Trophoblast cell (in vitro differentiated cells and primary cell): ENCODE results near the gene VSIG10L2.

Source experiments
- DNase-seq, 2 donors: peaks; one replicate each; pipeline ENCODE4 v3.0.0-alpha.2; 2016
- H2AFZ ChIP-seq: 2 replicates; pipeline ENCODE4 v1.6.1; 2013; ENCODE audit warnings: low read length, moderate library complexity, mild to moderate bottlenecking; ENCODE audit not compliant: insufficient read depth, poor library complexity
- H2AK5ac ChIP-seq: 2 replicates; pipeline ENCODE4 v1.6.1; 2013; ENCODE audit warnings: mild to moderate bottlenecking, low read length
- H2BK120ac ChIP-seq: 2 replicates; pipeline ENCODE4 v1.6.1; 2013; ENCODE audit warnings: low read length, mild to moderate bottlenecking, moderate library complexity; ENCODE audit not compliant: insufficient read depth, poor library complexity
- H2BK12ac ChIP-seq: 2 replicates; pipeline ENCODE4 v1.6.1; 2013; ENCODE audit warnings: mild to moderate bottlenecking, low read length, moderate library complexity
- H2BK5ac ChIP-seq: 2 replicates; pipeline ENCODE4 v1.6.1; 2013; ENCODE audit warnings: low read length, low read depth, moderate library complexity, mild to moderate bottlenecking; ENCODE audit not compliant: poor library complexity
- H3K14ac ChIP-seq: 2 replicates; pipeline ENCODE4 v1.6.1; 2013; ENCODE audit warnings: mild to moderate bottlenecking, low read length
- H3K18ac ChIP-seq: 2 replicates; pipeline ENCODE4 v1.6.1; 2013; ENCODE audit warnings: mild to moderate bottlenecking, low read length
- H3K23ac ChIP-seq: 2 replicates; pipeline ENCODE4 v1.6.1; 2013; ENCODE audit warnings: low read length
- H3K27ac ChIP-seq: 2 replicates; pipeline ENCODE4 v1.5.1; 2013; ENCODE audit warnings: low read depth, mild to moderate bottlenecking, inconsistent platforms, low read length, moderate library complexity
- H3K27me3 ChIP-seq: 2 replicates; pipeline ENCODE4 v1.6.1; 2013; ENCODE audit warnings: inconsistent platforms, mild to moderate bottlenecking, low read length, moderate library complexity; ENCODE audit not compliant: insufficient read depth
- H3K36me3 ChIP-seq, 2 experiments: 1 replicate in 1 of 2; 2 replicates in 1 of 2; pipeline ENCODE4 v1.6.1; 2013; ENCODE audit warnings: low read length in 2 of 2, mild to moderate bottlenecking in 2 of 2, moderate library complexity in 1 of 2; ENCODE audit not compliant: insufficient read depth in 2 of 2, control insufficient read depth in 1 of 2
- H3K4ac ChIP-seq: 2 replicates; pipeline ENCODE4 v1.6.1; 2013; ENCODE audit warnings: low read depth, mild to moderate bottlenecking, low read length, moderate library complexity
- H3K4me1 ChIP-seq, 2 experiments: 1 replicate in 1 of 2; 2 replicates in 1 of 2; pipeline ENCODE4 v1.6.1; 2013; ENCODE audit warnings: low read length in 2 of 2, mild to moderate bottlenecking in 2 of 2, moderate library complexity in 1 of 2; ENCODE audit not compliant: insufficient read depth in 2 of 2, control insufficient read depth in 1 of 2
- H3K4me2 ChIP-seq: 2 replicates; pipeline ENCODE4 v1.6.1; 2013; ENCODE audit warnings: inconsistent platforms, mild to moderate bottlenecking, low read length, moderate library complexity
- H3K4me3 ChIP-seq: 2 replicates; pipeline ENCODE4 v1.5.1; 2013; ENCODE audit warnings: mild to moderate bottlenecking, low read depth, low read length, inconsistent platforms
- H3K79me1 ChIP-seq: one replicate; pipeline ENCODE4 v1.6.1; 2013; ENCODE audit warnings: low read length
- H3K79me2 ChIP-seq: 2 replicates; pipeline ENCODE4 v1.6.1; 2013; ENCODE audit warnings: low read length, mild to moderate bottlenecking; ENCODE audit not compliant: control insufficient read depth, insufficient read depth, poor library complexity
- H3K9ac ChIP-seq: 2 replicates; pipeline ENCODE4 v1.6.1; 2013; ENCODE audit warnings: mild to moderate bottlenecking, low read length
- H3K9me3 ChIP-seq: 2 replicates; pipeline ENCODE4 v1.6.1; 2013; ENCODE audit warnings: low read depth, mild to moderate bottlenecking, control low read depth, inconsistent platforms, low read length; ENCODE audit not compliant: insufficient read depth
- H4K12ac ChIP-seq: 2 replicates; pipeline ENCODE4 v1.6.1; 2013; ENCODE audit warnings: low read depth, mild to moderate bottlenecking, low read length, moderate library complexity
- H4K8ac ChIP-seq: 2 replicates; pipeline ENCODE4 v1.6.1; 2013; ENCODE audit warnings: low read depth, mild to moderate bottlenecking, low read length, moderate library complexity
- H4K91ac ChIP-seq: one replicate; pipeline ENCODE4 v1.6.1; 2013; ENCODE audit warnings: low read depth, mild to moderate bottlenecking, low read length, moderate library complexity
- WGBS: extraction: QIAGEN DNeasy Blood & Tissue Kit; methylation state at CpG from one replicate; pipeline ENCODE4 v1.1.7; 2013; ENCODE audit warnings: missing lambda C conversion rate; ENCODE audit not compliant: insufficient read length, insufficient coverage; ENCODE audit errors: extremely low coverage; 5-methylcytosine and 5-hydroxymethylcytosine counted together

The VSIG10L2 gene

GRCh38 chr11:125939081-125939521 is 6.7 kb upstream of the VSIG10L2 start:
- H3K4me1 ChIP-seq = peaks cover 8 to 11% of the 10 kb centered on the region in 2 experiments
- H4K12ac ChIP-seq = no peak overlapping the region
- H3K36me3 ChIP-seq = no peaks in the 10 kb centered on the region
- H3K4me2 ChIP-seq = no peak overlapping the region
- no peak overlapping the region for H2AK5ac ChIP-seq
- H3K9ac ChIP-seq = no peak overlapping the region
- DNase-seq = no peak
- no peak overlapping the region for H3K23ac ChIP-seq
- H3K79me1 ChIP-seq = no peaks in the 10 kb centered on the region
- no peaks in the 10 kb centered on the region for H3K27me3 ChIP-seq
- no peak overlapping the region for H3K4ac ChIP-seq
- H3K18ac ChIP-seq = no peak overlapping the region
- no peak overlapping the region for H2BK120ac ChIP-seq
- H4K8ac ChIP-seq = no peak overlapping the region
- H3K9me3 ChIP-seq = no peaks in the 10 kb centered on the region
- H3K27ac ChIP-seq = no peak overlapping the region
- H2AFZ ChIP-seq = no peak overlapping the region
- WGBS = no CpG with 5 or more reads among the region's 4 CpGs
- no peak overlapping the region for H4K91ac ChIP-seq
- H2BK12ac ChIP-seq = no peak overlapping the region
- H2BK5ac ChIP-seq = no peak overlapping the region
- no peaks in the 10 kb centered on the region for H3K79me2 ChIP-seq
- H3K14ac ChIP-seq = no peak overlapping the region
- no peak overlapping the region for H3K4me3 ChIP-seq

- H3K9ac ChIP-seq = peak overlapping the region; percentile 19
- H3K23ac ChIP-seq = no peak overlapping the region
- H3K4me1 ChIP-seq = peaks cover 8 to 11% of the 10 kb centered on the region in 2 experiments
- no peak overlapping the region for H2BK12ac ChIP-seq
- no peak overlapping the region for H4K12ac ChIP-seq
- no peak overlapping the region for H2AK5ac ChIP-seq
- no peaks in the 10 kb centered on the region for H3K9me3 ChIP-seq
- no peak overlapping the region for H4K8ac ChIP-seq
- no peak overlapping the region for H2BK5ac ChIP-seq
- no CpG with 5 or more reads among the region's 4 CpGs for WGBS
- H3K79me1 ChIP-seq = no peaks in the 10 kb centered on the region
- no peaks in the 10 kb centered on the region for H3K79me2 ChIP-seq
- no peak overlapping the region for H3K14ac ChIP-seq
- no peak overlapping the region for H2BK120ac ChIP-seq
- H3K4me3 ChIP-seq = no peak overlapping the region
- H2AFZ ChIP-seq = no peak overlapping the region
- no peaks in the 10 kb centered on the region for H3K36me3 ChIP-seq
- DNase-seq = no peak
- no peak overlapping the region for H3K4ac ChIP-seq
- no peak overlapping the region for H3K4me2 ChIP-seq
- H4K91ac ChIP-seq = no peak overlapping the region
- no peaks in the 10 kb centered on the region for H3K27me3 ChIP-seq
- H3K27ac ChIP-seq = no peak overlapping the region
- no peak overlapping the region for H3K18ac ChIP-seq
Measured at GRCh38 chr11:125940145-125940544, 5.7 kb upstream of the VSIG10L2 start.

- Histone ChIP-seq H3K4me3 (no peak overlapping the region), H3K23ac (no peak overlapping the region), H2BK120ac (no peak overlapping the region), H2BK5ac (no peak overlapping the region), H3K79me1 (no peaks in the 10 kb centered on the region), H3K14ac (no peak overlapping the region), H4K8ac (no peak overlapping the region), H3K4ac (no peak overlapping the region), H3K27me3 (no peaks in the 10 kb centered on the region), H3K4me1 (peaks cover 8 to 11% of the 10 kb centered on the region in 2 experiments), H3K4me2 (no peak overlapping the region), H3K79me2 (no peaks in the 10 kb centered on the region), H3K9me3 (no peaks in the 10 kb centered on the region), H2BK12ac (no peak overlapping the region), H3K9ac (no peak overlapping the region), H4K91ac (no peak overlapping the region), H4K12ac (no peak overlapping the region), H3K18ac (no peak overlapping the region), H2AFZ (no peak overlapping the region), H3K36me3 (no peaks in the 10 kb centered on the region), H2AK5ac (no peak overlapping the region), H3K27ac (no peak overlapping the region)
- no CpG with 5 or more reads among the region's 4 CpGs for WGBS
- DNase-seq = no peak
Measured at GRCh38 chr11:125941267-125941618, 4.6 kb upstream of the VSIG10L2 start.

- Histone ChIP-seq H4K91ac (no peak overlapping the region), H2AK5ac (no peak overlapping the region), H3K14ac (no peak overlapping the region), H3K4me1 (peaks cover 8 to 11% of the 10 kb centered on the region in 2 experiments), H3K4ac (no peak overlapping the region), H3K18ac (no peak overlapping the region), H3K9ac (no peak overlapping the region), H3K36me3 (no peaks in the 10 kb centered on the region), H4K12ac (no peak overlapping the region), H3K27ac (no peak overlapping the region), H2BK5ac (no peak overlapping the region), H3K9me3 (no peaks in the 10 kb centered on the region), H3K79me2 (no peaks in the 10 kb centered on the region), H2BK120ac (no peak overlapping the region), H3K4me2 (no peak overlapping the region), H3K27me3 (no peaks in the 10 kb centered on the region), H2BK12ac (no peak overlapping the region), H3K4me3 (no peak overlapping the region), H3K23ac (no peak overlapping the region), H2AFZ (no peak overlapping the region), H3K79me1 (no peaks in the 10 kb centered on the region), H4K8ac (no peak overlapping the region)
- DNase-seq = peak; percentile 14 to 60
- WGBS = no CpG with 5 or more reads among the region's 20 CpGs
Measured at GRCh38 chr11:125941619-125942611, 3.9 kb upstream of the VSIG10L2 start.
